H1 (cell line): ENCODE measurements around the gene ANKRD12. TPM values are rescaled to one million over a fixed set of nuclear protein-coding genes. Genes with fewer than 3 reads are reported as not detected.

Source experiments
- CTCF ChIA-PET: fragments of 300-600 bp; sonication (Branson Sonifier 250); formaldehyde crosslinking; loops from one replicate; lab custom pipeline; 2021; ENCODE audit not compliant: partially characterized antibody; lab: Charles Lee
- POLR2A ChIA-PET: fragments of 300-600 bp; sonication (Branson Sonifier 250); formaldehyde crosslinking; loops from one replicate; lab custom pipeline; 2021; ENCODE audit warnings: inconsistent platforms; ENCODE audit not compliant: partially characterized antibody; lab: Charles Lee
- DNase-seq, 2 experiments: peaks; one replicate each; pipeline versions ENCODE4 v3.0.0 to v3.0.0-alpha.2; 2010 to 2022; ENCODE audit warnings: low spot score in 2 of 2, low read depth in 1 of 2, mixed read lengths in 1 of 2
- FAIRE-seq: peaks from 2 replicates; lab custom pipeline; 2011; peaks lifted over from hg19 to GRCh38; lab: Jason Lieb, UNC
- H2AFZ ChIP-seq: 2 replicates; pipeline ENCODE4 v1.8.1; 2012; ENCODE audit warnings: low read length, inconsistent platforms
- H2AK5ac ChIP-seq: 2 replicates; pipeline ENCODE4 v1.6.1; 2013; ENCODE audit warnings: low read depth, low read length
- H2BK120ac ChIP-seq: replicated peaks from 2 replicates; pipeline ENCODE3; 2013; ENCODE audit warnings: low read depth, low read length, inconsistent platforms
- H2BK12ac ChIP-seq: 2 replicates; pipeline ENCODE4 v1.6.1; 2013; ENCODE audit warnings: low read depth, low read length
- H2BK15ac ChIP-seq: 2 replicates; pipeline ENCODE4 v1.6.1; 2013; ENCODE audit warnings: low read length
- H2BK20ac ChIP-seq: 2 replicates; pipeline ENCODE4 v1.6.1; 2013; ENCODE audit warnings: low read length
- H2BK5ac ChIP-seq: 2 replicates; pipeline ENCODE4 v1.6.1; 2013; ENCODE audit warnings: low read depth, low read length
- H3K14ac ChIP-seq: 2 replicates; pipeline ENCODE4 v1.6.1; 2013; ENCODE audit warnings: inconsistent platforms; ENCODE audit not compliant: insufficient read length
- H3K18ac ChIP-seq: 2 replicates; pipeline ENCODE4 v1.6.1; 2013; ENCODE audit warnings: low read length; ENCODE audit errors: extremely low read depth
- H3K23ac ChIP-seq: 2 replicates; pipeline ENCODE4 v1.6.1; 2013; ENCODE audit warnings: inconsistent platforms; ENCODE audit not compliant: insufficient read length
- H3K23me2 ChIP-seq: 2 replicates; pipeline ENCODE4 v1.6.1; 2013; ENCODE audit warnings: low read depth, low read length
- H3K27ac ChIP-seq: 2 replicates; pipeline ENCODE4 v1.6.1; 2011; ENCODE audit warnings: low read depth, low read length, inconsistent platforms
- H3K27me3 ChIP-seq, 4 experiments: replicated peaks in 1 of 4; 1 replicate in 1 of 4; 2 replicates in 3 of 4; pipeline versions ENCODE4 v1.6.1 to v1.8.1; 2011 to 2013; ENCODE audit warnings: low read length in 3 of 4, mild to moderate bottlenecking in 3 of 4, inconsistent platforms in 2 of 4, mixed read lengths in 2 of 4, moderate library complexity in 1 of 4; ENCODE audit not compliant: control insufficient read depth in 3 of 4, insufficient read depth in 3 of 4; ENCODE audit errors: extremely low read depth in 1 of 4
- H3K36me3 ChIP-seq, 4 experiments: 2 replicates each; pipeline versions ENCODE4 v1.6.1 to v1.8.1; 2011 to 2013; ENCODE audit warnings: mild to moderate bottlenecking in 4 of 4, low read length in 3 of 4, moderate library complexity in 2 of 4, control low read depth in 1 of 4, inconsistent platforms in 1 of 4; ENCODE audit not compliant: insufficient read depth in 4 of 4, control insufficient read depth in 2 of 4
- H3K4ac ChIP-seq: replicated peaks from 2 replicates; pipeline ENCODE3; 2013; ENCODE audit warnings: low read length, low read depth, mixed read lengths, inconsistent platforms; ENCODE audit not compliant: insufficient read length
- H3K4me1 ChIP-seq, 4 experiments: replicated peaks in 1 of 4; 1 replicate in 1 of 4; 2 replicates in 3 of 4; pipeline versions ENCODE4 v1.6.1 to v1.8.1; 2011 to 2013; ENCODE audit warnings: low read length in 3 of 4, inconsistent platforms in 2 of 4, mixed read lengths in 1 of 4; ENCODE audit not compliant: insufficient read depth in 4 of 4, control insufficient read depth in 3 of 4
- H3K4me2 ChIP-seq, 2 experiments: 2 replicates each; pipeline versions ENCODE4 v1.6.1 to v1.8.1; 2011 to 2013; ENCODE audit warnings: low read depth in 2 of 2, low read length in 2 of 2, control low read depth in 1 of 2, inconsistent platforms in 1 of 2, mild to moderate bottlenecking in 1 of 2; ENCODE audit not compliant: insufficient read depth in 1 of 2
- H3K4me3 ChIP-seq, 4 experiments: fragments of 200-600, 300-600 bp in 1 of 4; sonication (generic), shearing (Covaris generic), sonication (Bioruptor Twin) in 1 of 4; 2 replicates each; pipeline versions ENCODE4 v1.5.1 to v1.8.1; 2011 to 2016; ENCODE audit warnings: low read length in 4 of 4, low read depth in 3 of 4, control low read depth in 2 of 4, inconsistent platforms in 2 of 4, mild to moderate bottlenecking in 2 of 4, mixed read lengths in 1 of 4, moderate library complexity in 1 of 4; ENCODE audit not compliant: insufficient read depth in 2 of 4; ENCODE audit errors: extremely low read depth in 1 of 4
- H3K56ac ChIP-seq: replicated peaks from 2 replicates; pipeline ENCODE3; 2013; ENCODE audit warnings: low read depth, mild to moderate bottlenecking, mixed read lengths, low read length, inconsistent platforms; ENCODE audit not compliant: insufficient read length
- H3K79me1 ChIP-seq: 2 replicates; pipeline ENCODE4 v1.6.1; 2013; ENCODE audit warnings: low read depth, low read length, control low read depth
- H3K79me2 ChIP-seq, 2 experiments: 2 replicates each; pipeline versions ENCODE4 v1.6.1 to v1.8.1; 2012 to 2013; ENCODE audit warnings: low read length in 2 of 2, mild to moderate bottlenecking in 2 of 2, inconsistent platforms in 1 of 2; ENCODE audit not compliant: insufficient read depth in 2 of 2, control insufficient read depth in 1 of 2
- H3K9ac ChIP-seq, 4 experiments: replicated peaks in 1 of 4; 1 replicate in 1 of 4; 2 replicates in 3 of 4; pipeline versions ENCODE4 v1.6.1 to v1.8.1; 2011 to 2013; ENCODE audit warnings: low read depth in 3 of 4, low read length in 3 of 4, control low read depth in 2 of 4, mild to moderate bottlenecking in 2 of 4, moderate library complexity in 2 of 4, inconsistent platforms in 1 of 4; ENCODE audit errors: extremely low read depth in 1 of 4
- H3K9me3 ChIP-seq, 2 experiments: 2 replicates each; pipeline versions ENCODE4 v1.6.1 to v1.8.1; 2012 to 2013; ENCODE audit warnings: mild to moderate bottlenecking in 2 of 2, moderate library complexity in 2 of 2, control low read depth in 1 of 2, inconsistent platforms in 1 of 2, low read depth in 1 of 2, low read length in 1 of 2, mixed read lengths in 1 of 2; ENCODE audit not compliant: insufficient read depth in 2 of 2
- H4K20me1 ChIP-seq, 2 experiments: replicated peaks in 1 of 2; 2 replicates each; pipeline versions ENCODE3 to v1.8.1; 2011 to 2013; ENCODE audit warnings: inconsistent platforms in 2 of 2, low read length in 2 of 2, mild to moderate bottlenecking in 1 of 2; ENCODE audit not compliant: insufficient read depth in 2 of 2, control insufficient read depth in 1 of 2
- H4K5ac ChIP-seq: 2 replicates; pipeline ENCODE4 v1.6.1; 2013; ENCODE audit warnings: low read length, low read depth, mixed read lengths, inconsistent platforms; ENCODE audit not compliant: insufficient read length
- H4K8ac ChIP-seq: 2 replicates; pipeline ENCODE4 v1.8.0; 2013; ENCODE audit warnings: mild to moderate bottlenecking, moderate library complexity, low read length, inconsistent platforms; ENCODE audit not compliant: insufficient read depth; ENCODE audit errors: extremely low read depth
- H4K91ac ChIP-seq: replicated peaks from 2 replicates; pipeline ENCODE3; 2013; ENCODE audit warnings: low read length, mixed read lengths, inconsistent platforms; ENCODE audit not compliant: insufficient read length
- CBX5 ChIP-seq: fragments of 300-800, 300-1000 bp; sonication (generic); IDR thresholded peaks from 2 replicates; pipeline ENCODE4 v1.7.1; 2016; ENCODE audit warnings: antibody characterized with exemption, low read length, low read depth
- CHD1 ChIP-seq: IDR thresholded peaks from 2 replicates; pipeline ENCODE4 v1.6.1; 2012; ENCODE audit warnings: low read depth, low read length, improper control_type of control experiment
- CHD2 ChIP-seq: IDR thresholded peaks from 2 replicates; pipeline ENCODE4 v1.6.1; 2012; ENCODE audit warnings: low read length, improper control_type of control experiment
- CREB1 ChIP-seq: IDR thresholded peaks from 2 replicates; pipeline ENCODE4 v1.6.1; 2012; ENCODE audit warnings: inconsistent platforms
- CTCF ChIP-seq, 3 experiments: IDR thresholded peaks; 1 replicate in 2 of 3; 2 replicates in 1 of 3; pipeline versions ENCODE4 v1.5.1 to v1.6.1; 2011; ENCODE audit warnings: low read length in 3 of 3, mild to moderate bottlenecking in 3 of 3, inconsistent platforms in 2 of 3, low read depth in 1 of 3, moderate library complexity in 1 of 3; ENCODE audit not compliant: insufficient read depth in 1 of 3; ENCODE audit errors: control extremely low read depth in 1 of 3
- EP300 ChIP-seq, 2 experiments: IDR thresholded peaks; 1 replicate in 1 of 2; 2 replicates in 1 of 2; pipeline ENCODE4 v1.6.1; 2011 to 2012; ENCODE audit warnings: low read depth in 2 of 2, low read length in 2 of 2, mild to moderate bottlenecking in 2 of 2, borderline replicate concordance in 1 of 2, inconsistent platforms in 1 of 2, moderate library complexity in 1 of 2
- FOSL1 ChIP-seq: IDR thresholded peaks from 2 replicates; pipeline ENCODE4 v1.6.1; 2011; ENCODE audit warnings: mild to moderate bottlenecking, low read depth, low read length, moderate library complexity; ENCODE audit not compliant: insufficient read depth
- JUND ChIP-seq: IDR thresholded peaks from 2 replicates; pipeline ENCODE4 v1.6.1; 2011; ENCODE audit warnings: mild to moderate bottlenecking, improper control_type of control experiment, low read length
- KDM5A ChIP-seq: fragments of 200-600 bp; IDR thresholded peaks from 2 replicates; pipeline ENCODE4 v1.7.1; 2012; ENCODE audit warnings: mild to moderate bottlenecking, low read length, inconsistent platforms, mixed read lengths
- RBBP5 ChIP-seq: IDR thresholded peaks from 2 replicates; pipeline ENCODE4 v1.7.1; 2012; ENCODE audit warnings: low read depth, mild to moderate bottlenecking, inconsistent platforms, low read length, moderate library complexity, borderline replicate concordance
- SP4 ChIP-seq: IDR thresholded peaks from 2 replicates; pipeline ENCODE4 v1.6.1; 2012; ENCODE audit warnings: low read length, inconsistent platforms
- YY1 ChIP-seq: IDR thresholded peaks from 2 replicates; pipeline ENCODE4 v1.6.1; 2011; ENCODE audit warnings: low read depth, mild to moderate bottlenecking, low read length
- WGBS, 2 experiments: shearing (Covaris generic) in 1 of 2; methylation state at CpG; one replicate each; pipeline versions ENCODE4 v1.1.6 to v1.1.7; 2013 to 2015; ENCODE audit warnings: low lambda C conversion rate in 2 of 2, mixed read lengths in 2 of 2, inconsistent platforms in 1 of 2, low coverage in 1 of 2, missing lambda C conversion rate in 1 of 2; ENCODE audit not compliant: insufficient replicate concordance in 2 of 2, insufficient coverage in 1 of 2, insufficient read length in 1 of 2; ENCODE audit errors: extremely low coverage in 1 of 2, missing lambda C conversion rate in 1 of 2; 5-methylcytosine and 5-hydroxymethylcytosine counted together
- polyA plus RNA-seq, 7 experiments: library from polyadenylated mRNA; depleted of rRNA in 3 of 7; stranded (reverse) in 5 of 7; unstranded in 2 of 7; fragments of >200 nt in 5 of 7; fragments of 200-250 nt in 2 of 7; gene quantifications; 1 replicate in 5 of 7; 2 replicates in 1 of 7; 4 replicates in 1 of 7; pipeline versions ENCODE4 v1.2.1 to v1.2.3, GENCODE V29; 2011 to 2013; ENCODE audit warnings: missing spikeins in 2 of 7, mixed read lengths in 2 of 7
- total RNA-seq: library from RNA; stranded (reverse); fragmentation: NEBNext Ultra II Directional; extraction: Animal tissue kit (Norgen Biotek cat#: 25700); gene quantifications from 2 replicates; pipeline ENCODE4 v1.2.1, GENCODE V29; 2021

The ANKRD12 gene
- total and polyA plus RNA-seq, 2 of the 8 experiments (the other 6 are each of a cell fraction or from before 2014, with no cell fraction given), result 2.6 to 37.9 TPM

- no peaks in the 10 kb centered on the region for H3K23me2 ChIP-seq
- no peak overlapping the region for H4K8ac ChIP-seq
- no peak overlapping the region for H2AK5ac ChIP-seq
- no peak overlapping the region for H4K91ac ChIP-seq
- no peaks in the 10 kb centered on the region for H3K79me1 ChIP-seq
- no peak overlapping the region for H2BK120ac ChIP-seq
- H3K79me2 ChIP-seq, result peaks cover 0 to 56% of the 10 kb centered on the region in 2 experiments; a peak in 3 of 4 replicates
- H3K4me2 ChIP-seq, result no peak overlapping the region
- peaks cover 0 to 2% of the 10 kb centered on the region in 2 experiments for H4K20me1 ChIP-seq
- H2BK20ac ChIP-seq, result no peak overlapping the region
- ChIA-PET POLR2A (no interaction called here), CTCF (no interaction called here)
- H2BK5ac ChIP-seq, result no peak overlapping the region
- H2BK12ac ChIP-seq, result no peak overlapping the region
- no peak overlapping the region for H3K23ac ChIP-seq
- no peak overlapping the region for H2AFZ ChIP-seq
- H2BK15ac ChIP-seq, result no peak overlapping the region
- H3K4me1 ChIP-seq, result no peaks in the 10 kb centered on the region
- H3K27me3 ChIP-seq, result no peaks in the 10 kb centered on the region
- no peaks in the 10 kb centered on the region for H3K9me3 ChIP-seq
- no peak for FAIRE-seq
- no peak overlapping the region for H3K14ac ChIP-seq
- WGBS, 2 experiments, result 92% methylated on average over 4 of the region's 4 CpGs; no CpG with 5 or more reads in 1 of the 2 experiments
- TF ChIP-seq EP300 (IDR thresholded peaks at IDR 0.05; ENCODE audit: borderline replicate concordance in 1 of 2, low read depth in 2 of 2, low read length in 2 of 2) (no peak), CHD1 (no peak), KDM5A (no peak), JUND (no peak), CREB1 (no peak), CTCF (IDR thresholded peaks at IDR 0.05; ENCODE audit: control extremely low read depth in 1 of 3, insufficient read depth in 1 of 3, low read depth in 1 of 3, low read length in 3 of 3) (no peak), RBBP5 (no peak), FOSL1 (no peak), SP4 (no peak), YY1 (no peak), CBX5 (no peak), CHD2 (no peak)
- H3K9ac ChIP-seq, result no peak overlapping the region
- no peaks in the 10 kb centered on the region for H3K36me3 ChIP-seq
- DNase-seq, result no peak
- no peak overlapping the region for H3K27ac ChIP-seq
- H3K4me3 ChIP-seq, result no peak overlapping the region
- H4K5ac ChIP-seq, result no peak overlapping the region
- no peak overlapping the region for H3K18ac ChIP-seq
- no peak overlapping the region for H3K56ac ChIP-seq
- H3K4ac ChIP-seq, result no peak overlapping the region
Observed at GRCh38 chr18:9174302-9174701, 37.7 kb downstream of the ANKRD12 start.
